LNCAP (cell line): ENCODE measurements around the gene RPL31.

ENCODE experiments used
- TF ChIP-seq, protein P1 (sequence below): fragments of 450-650 bp; IDR thresholded peaks from 2 replicates; pipeline ENCODE4 v1.5.1; 2017; ENCODE audit warnings: mild to moderate bottlenecking

Gene RPL31

GRCh38 chr2:100959225-100959880 is 42.7 kb upstream of the RPL31 start:
- TF ChIP-seq, protein P1, sequence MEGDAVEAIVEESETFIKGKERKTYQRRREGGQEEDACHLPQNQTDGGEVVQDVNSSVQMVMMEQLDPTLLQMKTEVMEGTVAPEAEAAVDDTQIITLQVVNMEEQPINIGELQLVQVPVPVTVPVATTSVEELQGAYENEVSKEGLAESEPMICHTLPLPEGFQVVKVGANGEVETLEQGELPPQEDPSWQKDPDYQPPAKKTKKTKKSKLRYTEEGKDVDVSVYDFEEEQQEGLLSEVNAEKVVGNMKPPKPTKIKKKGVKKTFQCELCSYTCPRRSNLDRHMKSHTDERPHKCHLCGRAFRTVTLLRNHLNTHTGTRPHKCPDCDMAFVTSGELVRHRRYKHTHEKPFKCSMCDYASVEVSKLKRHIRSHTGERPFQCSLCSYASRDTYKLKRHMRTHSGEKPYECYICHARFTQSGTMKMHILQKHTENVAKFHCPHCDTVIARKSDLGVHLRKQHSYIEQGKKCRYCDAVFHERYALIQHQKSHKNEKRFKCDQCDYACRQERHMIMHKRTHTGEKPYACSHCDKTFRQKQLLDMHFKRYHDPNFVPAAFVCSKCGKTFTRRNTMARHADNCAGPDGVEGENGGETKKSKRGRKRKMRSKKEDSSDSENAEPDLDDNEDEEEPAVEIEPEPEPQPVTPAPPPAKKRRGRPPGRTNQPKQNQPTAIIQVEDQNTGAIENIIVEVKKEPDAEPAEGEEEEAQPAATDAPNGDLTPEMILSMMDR, result no peak

GRCh38 chr2:100960688-100961087 is 41.4 kb upstream of the RPL31 start:
- TF ChIP-seq, protein P1, result no peak

DNA sequence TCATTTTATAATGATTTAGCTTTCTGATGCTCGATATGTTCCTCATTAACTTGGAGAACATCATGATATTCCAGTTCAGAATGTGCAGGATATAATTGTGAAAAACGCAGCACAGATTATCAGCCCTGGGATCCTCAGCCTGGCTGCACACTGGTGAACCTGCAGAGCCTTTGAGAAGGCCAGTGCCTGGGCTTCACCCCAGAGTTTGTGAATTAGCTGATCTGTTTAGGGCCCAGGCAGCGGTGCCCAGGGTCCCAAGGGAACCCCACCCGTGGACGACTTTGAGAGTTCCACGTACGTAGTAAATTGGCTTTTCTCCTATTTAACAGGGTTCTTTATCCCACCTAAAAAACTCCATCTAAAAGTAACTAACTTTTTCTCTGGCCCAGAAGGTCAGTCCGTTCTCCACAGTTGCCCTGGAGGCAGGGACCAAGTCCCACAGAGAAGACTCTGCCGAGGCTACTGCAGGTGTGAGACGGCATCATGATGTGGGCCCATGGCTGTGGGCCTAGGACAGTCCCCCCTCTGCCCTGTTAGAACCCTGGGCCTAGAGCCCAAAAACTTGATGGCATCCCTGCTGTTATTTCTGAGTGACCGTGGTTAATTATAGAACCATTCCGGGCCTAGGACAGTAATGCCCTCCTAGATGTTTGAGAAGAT is 39.6 kb upstream of the RPL31 start:
- TF ChIP-seq, protein P1, result no peak

DNA sequence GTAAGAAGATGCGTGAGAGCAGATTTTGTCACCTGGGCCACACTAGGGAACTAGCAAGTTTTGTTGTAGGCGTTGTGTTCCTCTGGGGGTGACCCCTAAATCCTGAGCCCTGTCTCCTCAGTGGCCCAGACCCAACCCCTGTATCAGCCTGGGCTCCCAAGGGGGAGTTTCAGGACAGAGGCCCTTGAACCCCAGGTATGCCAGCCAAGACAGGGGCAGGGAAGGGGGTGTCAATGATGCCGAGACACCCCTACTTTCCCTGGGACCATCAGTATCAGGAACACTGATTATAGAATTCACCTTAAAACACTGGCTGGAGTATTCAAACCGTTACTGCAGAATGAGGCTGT is 39.1 kb upstream of the RPL31 start:
- TF ChIP-seq, protein P1, result no peak

DNA sequence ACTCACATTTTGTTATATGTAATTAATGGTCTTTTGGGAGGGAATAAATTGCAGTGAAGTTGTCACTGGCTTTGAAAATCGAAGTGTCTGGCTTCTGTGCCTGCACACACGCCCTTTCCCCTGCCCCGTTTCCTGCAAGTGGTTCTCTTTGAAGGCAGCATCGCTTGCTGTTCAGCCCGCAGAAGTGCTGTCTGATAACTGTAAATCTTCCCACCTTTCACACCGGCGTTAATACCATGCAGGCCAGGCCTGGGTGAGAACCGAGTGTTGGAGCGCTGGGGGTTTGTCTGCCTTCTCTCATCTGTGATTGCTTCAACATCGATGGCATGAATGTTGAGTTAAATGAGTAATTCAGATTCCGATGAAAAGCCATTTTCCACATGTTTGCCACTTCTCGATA is 37.9 kb upstream of the RPL31 start:
- TF ChIP-seq, protein P1, result no peak

DNA sequence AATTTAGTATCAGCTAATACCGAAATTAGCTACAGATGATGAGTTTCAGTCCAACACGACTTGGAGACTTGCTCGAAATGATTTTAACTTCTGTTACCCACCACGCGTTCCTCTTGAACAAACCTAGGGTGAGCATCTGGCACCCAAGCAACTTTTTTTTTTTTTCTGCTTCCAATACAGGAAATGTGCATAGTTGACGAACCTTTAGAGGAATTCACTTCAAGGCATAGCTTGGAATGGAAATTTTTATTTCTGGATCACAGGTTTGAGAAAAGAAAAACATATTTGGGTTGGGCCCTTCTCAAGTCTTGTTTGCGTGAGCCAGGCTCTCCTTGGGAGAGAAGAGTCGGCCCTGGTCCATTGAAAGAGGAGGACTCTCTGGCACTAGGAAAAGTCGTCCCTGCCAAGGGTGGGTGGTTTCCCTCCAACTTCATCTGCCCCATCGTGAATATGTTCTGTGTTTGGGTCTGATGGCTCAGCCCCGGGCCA is 37.4 kb upstream of the RPL31 start:
- TF ChIP-seq, protein P1, result no peak

DNA sequence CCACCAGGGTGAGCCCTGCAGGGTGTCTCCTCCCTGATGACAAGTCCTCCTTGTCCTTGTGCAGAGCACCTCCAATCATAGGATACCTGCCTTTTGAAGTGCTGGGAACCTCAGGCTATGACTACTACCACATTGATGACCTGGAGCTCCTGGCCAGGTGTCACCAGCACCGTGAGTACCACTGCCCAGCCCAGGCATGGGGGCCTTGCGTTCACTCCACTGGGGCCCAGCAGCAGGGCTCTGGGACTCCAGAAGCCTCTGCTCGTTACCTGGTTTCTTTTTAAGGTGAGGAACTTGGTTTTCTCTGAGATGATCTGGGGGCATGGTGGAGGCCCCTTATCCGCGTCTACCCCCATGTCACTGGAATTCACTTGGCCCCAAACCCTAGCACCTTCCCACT is 36.5 kb upstream of the RPL31 start:
- TF ChIP-seq, protein P1, result no peak
